ENCODE measurements around the gene RALGPS2.

DNA sequence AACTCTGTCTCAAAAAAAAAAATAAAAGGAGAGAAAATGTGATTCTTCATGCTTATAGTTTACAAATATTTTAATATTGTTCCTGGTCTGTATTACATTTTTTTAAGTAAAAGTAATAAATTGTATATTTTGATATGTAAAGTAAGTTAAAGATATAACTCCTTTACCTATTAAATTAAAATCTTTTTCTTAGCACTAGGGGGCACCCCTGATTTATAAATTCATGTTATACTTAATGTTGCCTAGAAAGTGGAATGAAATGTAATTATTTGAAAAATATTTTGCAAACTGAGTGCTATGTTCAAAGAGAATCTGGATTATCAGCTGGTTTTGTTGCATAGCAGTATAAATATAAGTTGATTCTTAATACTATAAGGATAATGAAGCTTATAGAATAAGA lies 49.2 kb downstream of the RALGPS2 start:
- TF ChIP-seq EZH2 (IDR thresholded peaks at IDR 0.05; ENCODE audit: low read length, unreplicated experiment) (no peak), EZH2phosphoT487 (IDR thresholded peaks at IDR 0.05; ENCODE audit: borderline replicate concordance, low read length) (no peak)
- TF ChIP-seq, protein P1, sequence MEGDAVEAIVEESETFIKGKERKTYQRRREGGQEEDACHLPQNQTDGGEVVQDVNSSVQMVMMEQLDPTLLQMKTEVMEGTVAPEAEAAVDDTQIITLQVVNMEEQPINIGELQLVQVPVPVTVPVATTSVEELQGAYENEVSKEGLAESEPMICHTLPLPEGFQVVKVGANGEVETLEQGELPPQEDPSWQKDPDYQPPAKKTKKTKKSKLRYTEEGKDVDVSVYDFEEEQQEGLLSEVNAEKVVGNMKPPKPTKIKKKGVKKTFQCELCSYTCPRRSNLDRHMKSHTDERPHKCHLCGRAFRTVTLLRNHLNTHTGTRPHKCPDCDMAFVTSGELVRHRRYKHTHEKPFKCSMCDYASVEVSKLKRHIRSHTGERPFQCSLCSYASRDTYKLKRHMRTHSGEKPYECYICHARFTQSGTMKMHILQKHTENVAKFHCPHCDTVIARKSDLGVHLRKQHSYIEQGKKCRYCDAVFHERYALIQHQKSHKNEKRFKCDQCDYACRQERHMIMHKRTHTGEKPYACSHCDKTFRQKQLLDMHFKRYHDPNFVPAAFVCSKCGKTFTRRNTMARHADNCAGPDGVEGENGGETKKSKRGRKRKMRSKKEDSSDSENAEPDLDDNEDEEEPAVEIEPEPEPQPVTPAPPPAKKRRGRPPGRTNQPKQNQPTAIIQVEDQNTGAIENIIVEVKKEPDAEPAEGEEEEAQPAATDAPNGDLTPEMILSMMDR (conservative IDR thresholded peaks at IDR 0.05; ENCODE audit: low read depth, low read length) = peak; percentile 41; the same call in 1 of the 2 replicates

Data from PC-3 (cell line).